8988T (cell line): Measurements from ENCODE around the gene OR2J3.
"Not testable (repeated sequence)": the region's sequence is repeated elsewhere in the genome, so short reads cannot be mapped to it uniquely, and the experiment has no call there.

Source experiments
- DNase-seq: peaks from one replicate; pipeline ENCODE4 v3.0.0; 2011

The OR2J3 gene

DNA sequence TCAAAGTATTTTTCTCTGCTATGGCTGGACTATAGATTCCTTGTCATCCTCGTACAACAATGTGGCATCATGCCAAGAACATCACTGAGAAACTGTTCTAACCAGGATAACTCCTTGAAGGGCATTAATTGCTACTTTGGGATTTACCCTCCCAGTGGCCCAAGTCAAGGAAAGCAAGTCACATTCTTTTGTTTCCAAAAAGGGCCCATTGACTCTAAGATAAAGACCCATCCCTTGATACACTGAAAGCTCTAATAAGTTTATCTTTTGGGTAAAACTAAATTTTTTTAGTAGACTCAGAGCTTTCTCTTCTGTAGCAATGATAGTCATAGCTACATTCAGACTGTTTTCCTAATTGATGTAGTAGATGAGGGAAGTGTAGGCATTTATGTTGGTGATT lies at the start of gene OR2J3:
Gene OR2J3, plus strand, starts transcription at position 301 of the 400 bp plus-strand sequence. CDS start 3,833 bp downstream, outside the sequence.
- no peak for DNase-seq

DNA sequence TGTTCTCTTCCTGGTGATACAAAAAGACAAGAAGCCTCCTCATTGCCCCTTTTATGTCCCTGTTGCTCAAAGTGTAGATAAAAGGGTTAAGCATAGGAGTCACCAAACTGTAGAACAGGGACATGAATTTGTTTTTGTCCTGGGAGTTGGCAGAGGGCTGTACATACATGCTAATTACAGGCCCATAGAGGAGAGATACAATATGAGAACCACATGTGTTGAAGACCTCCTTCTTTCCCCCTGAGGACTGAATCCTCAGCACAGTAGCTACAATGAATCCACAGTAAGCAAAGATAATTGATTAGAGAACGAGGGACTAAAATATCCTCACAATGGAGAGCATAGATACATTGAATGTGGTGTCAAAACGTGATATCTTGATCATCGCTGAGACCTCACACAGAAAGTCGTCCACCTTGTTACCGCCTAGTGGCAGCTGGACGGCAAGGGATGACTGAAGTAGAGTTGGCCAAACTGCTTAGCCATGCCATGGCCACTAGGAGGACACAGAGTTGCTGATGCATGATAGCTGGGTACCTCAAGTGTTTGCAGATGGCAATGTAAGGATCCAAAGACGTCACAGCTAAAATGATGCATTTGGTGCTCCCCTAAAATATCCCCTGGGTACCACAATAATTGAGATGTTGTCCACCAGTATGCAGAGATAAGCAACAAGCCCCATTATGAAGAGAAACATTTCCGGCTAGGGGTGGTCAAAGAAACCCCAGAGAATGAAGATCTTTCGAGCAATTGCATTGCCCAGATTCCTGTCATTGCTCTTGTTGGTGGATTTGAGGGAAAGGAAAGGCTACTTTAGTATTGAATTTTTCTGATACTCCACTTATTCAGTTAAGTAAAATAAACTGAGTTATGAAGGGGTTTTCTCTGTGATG lies 35.8 kb upstream of the OR2J3 start:
- DNase-seq, result peak; percentile 11

DNA sequence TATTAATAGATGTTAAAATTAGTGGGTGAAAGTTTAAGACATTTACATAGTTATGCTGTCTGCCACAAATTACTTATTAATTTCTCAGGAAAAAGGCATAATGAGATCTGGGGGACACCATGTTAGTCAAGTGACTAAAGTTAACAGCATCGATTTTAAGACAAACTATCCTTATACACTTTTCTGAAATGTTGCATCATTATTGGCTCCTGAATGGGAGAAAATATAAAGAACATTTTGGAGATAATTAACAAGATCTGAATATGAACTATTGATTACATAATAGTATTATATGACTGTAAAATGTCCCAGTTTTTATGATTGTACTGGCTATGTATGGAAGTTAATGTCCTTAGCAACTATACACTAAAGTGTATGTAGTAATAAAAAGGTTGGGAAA lies 28.7 kb upstream of the OR2J3 start:
- DNase-seq, result no peak

DNA sequence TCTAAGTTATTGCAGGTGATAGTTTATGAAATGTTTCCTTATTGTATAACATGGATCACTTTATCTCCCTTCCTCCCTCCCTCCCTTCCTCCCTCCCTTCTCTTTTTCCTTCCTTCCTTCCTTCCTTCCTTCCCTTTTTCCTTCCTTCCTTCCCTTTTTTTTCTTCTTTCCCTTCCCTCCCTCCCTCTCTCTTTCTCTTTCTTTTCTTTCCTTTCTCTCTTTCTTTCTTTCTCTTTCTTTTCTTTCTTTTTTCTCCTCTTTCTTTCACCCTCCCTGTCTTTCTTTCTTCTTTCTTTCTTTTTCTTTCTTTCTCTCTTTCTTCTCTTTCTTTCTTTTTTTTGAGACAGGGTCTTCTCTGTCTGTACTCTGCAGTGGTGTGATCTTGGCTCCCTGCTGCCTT lies 26.5 kb upstream of the OR2J3 start:
- DNase-seq, result no peak

DNA sequence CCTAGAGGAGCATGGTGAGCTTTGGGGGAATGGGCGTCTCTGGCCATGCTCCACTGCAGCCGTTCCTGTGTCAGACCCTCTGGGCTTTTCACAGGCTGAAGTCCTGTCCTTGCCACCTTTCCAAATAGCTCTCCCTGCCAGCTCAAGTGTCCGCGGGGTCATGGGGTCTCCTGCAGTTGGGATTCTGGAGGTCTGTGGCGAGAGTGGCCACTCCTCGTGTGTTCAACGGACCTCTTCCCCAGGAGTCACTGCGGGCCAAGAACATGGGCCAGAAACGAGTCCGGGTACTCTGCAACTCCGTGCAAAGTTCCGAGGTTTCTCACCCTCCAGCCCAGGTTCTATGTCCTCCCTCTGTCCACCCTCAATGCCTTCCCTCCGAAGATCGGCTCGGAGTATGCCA lies 25.4 kb upstream of the OR2J3 start:
- DNase-seq, result no peak

DNA sequence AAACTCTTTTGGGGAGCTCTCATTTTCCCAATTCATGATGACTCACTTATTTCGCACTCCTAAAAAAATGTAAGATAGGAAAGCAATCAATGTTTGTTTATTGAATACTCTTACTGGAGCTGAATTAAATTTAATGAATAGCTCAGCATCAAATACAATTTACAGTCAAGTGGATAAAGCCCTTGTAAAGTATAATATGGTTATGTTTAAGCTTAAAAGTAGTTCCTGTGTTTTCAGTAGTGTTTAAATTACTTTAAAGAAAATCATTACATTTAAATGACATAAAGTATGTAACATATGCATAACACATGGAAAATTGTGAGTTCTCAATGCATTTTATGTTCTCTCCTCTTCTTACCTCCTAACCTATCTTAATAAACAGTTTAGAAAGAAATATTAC lies 20.6 kb upstream of the OR2J3 start, which contains the start of gene OR2B3:
Gene OR2B3, minus strand, starts transcription at position 101 of the 400 bp plus-strand sequence. Its CDS starts 65 bp downstream, at position 36.
- DNase-seq, result no peak

DNA sequence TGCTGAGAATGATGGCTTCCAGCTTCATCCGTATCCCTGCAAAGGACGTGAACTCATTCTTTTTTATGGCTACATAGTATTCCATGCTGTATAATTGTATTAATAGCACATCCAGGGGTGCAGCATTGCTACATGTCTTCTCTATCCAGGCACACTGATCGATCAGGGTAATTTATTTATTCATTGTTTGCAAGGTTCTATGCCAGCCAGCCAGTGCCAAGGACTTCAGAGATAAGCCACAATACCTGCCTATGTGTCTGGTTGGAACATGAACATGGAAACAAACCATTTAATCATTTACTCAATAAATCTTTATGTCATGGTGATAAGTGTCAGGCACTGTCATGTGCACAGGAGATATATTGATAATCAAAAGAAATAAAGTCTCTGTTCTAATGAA lies 14.9 kb upstream of the OR2J3 start:
- DNase-seq, result no peak

DNA sequence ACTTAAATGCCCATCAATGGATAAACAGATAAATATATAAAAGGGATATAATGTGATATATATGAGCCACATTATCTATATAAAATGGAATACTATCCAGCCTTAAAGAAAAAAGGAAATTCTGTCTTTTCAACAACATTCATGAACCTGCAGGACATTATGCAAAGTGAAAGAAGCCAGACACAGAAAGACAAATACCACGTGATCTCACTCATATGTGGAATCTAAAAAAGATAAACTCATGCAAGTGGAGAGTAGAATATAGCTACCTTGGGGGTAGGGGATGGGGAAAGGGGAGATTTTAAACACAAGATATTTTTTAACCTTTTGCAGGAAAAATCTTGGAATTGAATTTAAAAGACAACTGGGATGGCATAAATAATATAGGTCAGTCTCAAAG lies 10.1 kb upstream of the OR2J3 start:
- DNase-seq, result no peak

DNA sequence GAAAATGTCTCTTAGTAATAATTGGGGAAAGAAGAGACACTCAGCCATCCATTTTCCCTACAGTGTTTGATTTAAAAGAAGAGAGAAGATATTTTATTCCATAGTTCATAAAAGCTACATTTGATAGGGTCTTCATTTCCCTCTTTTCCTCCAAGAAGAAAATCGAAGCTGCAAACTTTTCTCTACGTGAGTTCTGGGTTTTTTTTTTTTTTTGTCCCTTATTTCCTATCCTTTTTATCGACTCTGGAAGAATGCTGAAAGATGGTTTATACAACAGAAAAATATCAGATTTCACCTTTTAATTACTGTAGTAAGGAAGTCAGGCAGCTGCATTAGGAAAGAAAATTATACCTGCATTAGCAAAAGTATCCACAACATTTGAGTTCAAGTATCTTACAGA lies 8.7 kb upstream of the OR2J3 start, which contains the start of gene OR2J1:
Gene OR2J1, plus strand, starts transcription at position 301 of the 400 bp plus-strand sequence. CDS start 1,453 bp downstream, outside the sequence.
- no peak for DNase-seq

DNA sequence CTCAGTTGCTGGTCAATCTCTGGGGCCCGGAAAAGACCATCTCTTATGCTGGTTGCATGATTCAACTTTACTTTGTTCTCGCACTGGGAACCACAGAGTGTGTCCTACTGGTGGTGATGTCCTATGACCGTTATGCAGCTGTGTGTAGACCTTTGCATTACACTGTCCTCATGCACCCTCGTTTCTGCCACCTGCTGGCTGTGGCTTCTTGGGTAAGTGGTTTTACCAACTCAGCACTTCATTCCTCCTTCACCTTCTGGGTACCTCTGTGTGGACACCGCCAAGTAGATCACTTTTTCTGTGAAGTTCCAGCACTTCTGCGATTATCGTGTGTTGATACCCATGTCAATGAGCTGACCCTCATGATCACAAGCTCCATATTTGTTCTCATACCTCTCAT lies 4.3 kb downstream of the OR2J3 start:
- no peak for DNase-seq

DNA sequence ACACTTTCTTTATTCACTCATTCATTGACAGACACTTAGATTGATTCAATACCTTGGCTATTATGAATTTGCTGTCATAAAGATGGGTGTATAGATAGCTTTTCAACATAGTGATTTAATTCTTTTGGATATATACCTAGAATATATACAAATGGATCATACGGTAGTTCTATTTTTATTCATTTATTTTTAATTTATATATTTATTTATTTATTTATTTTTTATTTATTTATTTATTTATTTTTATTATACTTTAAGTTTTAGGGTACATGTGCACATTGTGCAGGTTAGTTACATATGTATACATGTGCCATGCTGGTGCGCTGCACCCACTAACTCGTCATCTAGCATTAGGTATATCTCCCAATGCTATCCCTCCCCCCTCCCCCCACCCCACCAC lies 7.1 kb downstream of the OR2J3 start:
- DNase-seq, result not testable (repeated sequence)

DNA sequence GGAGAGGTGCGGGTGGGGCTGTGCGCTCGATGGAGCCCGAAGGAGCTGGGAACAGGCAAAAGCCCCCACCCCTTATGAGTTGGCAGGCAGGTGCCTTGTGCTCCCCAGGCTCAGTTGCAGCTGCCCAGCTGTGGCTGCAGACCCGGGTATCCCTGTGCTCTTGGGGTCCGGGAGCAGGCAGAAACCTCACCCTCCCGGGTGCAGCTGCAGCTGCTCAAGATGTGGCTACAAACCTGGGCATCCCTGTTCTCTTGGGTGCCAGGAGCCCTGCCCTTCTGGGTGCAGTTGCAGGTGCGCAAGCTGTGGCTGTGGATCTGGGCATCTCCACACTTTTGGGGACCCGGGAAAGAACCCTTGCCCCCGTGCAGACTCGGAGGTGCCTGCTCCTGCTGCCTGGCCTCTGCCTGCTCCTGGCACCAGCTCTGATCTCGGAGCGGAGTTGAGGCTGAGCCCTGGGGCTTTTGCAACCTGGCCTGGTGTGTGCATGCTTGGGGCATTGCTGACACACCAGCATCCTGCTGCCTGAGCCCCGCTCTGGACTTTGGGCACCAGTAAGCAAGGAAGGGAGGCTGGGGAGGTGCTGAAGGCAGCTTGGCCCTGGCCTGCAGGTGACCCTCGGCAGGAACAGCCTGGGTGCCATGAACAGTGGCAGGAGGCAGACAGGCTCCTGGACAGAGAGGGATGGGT lies 21.6 kb downstream of the OR2J3 start:
- DNase-seq, result no peak

DNA sequence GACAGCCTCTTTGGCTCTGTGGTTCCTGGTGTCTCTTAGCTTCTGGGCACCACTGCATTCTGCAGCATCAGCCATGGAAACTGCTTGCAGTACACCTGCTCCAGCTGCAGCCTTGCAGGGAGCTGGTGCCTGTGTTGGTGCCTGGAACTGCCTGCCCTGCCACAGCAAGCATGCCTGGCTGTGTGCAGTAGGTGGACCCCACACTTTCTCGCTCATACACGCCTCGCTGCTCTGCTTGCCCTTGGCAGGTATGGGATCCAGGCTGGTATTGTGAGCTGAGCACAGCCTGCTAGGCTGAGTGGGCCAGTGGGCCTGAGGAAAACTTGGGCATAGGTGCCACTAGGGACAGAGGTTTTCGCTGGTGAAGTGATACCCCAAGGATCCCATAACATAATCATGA lies 22.8 kb downstream of the OR2J3 start:
- DNase-seq, result no peak

DNA sequence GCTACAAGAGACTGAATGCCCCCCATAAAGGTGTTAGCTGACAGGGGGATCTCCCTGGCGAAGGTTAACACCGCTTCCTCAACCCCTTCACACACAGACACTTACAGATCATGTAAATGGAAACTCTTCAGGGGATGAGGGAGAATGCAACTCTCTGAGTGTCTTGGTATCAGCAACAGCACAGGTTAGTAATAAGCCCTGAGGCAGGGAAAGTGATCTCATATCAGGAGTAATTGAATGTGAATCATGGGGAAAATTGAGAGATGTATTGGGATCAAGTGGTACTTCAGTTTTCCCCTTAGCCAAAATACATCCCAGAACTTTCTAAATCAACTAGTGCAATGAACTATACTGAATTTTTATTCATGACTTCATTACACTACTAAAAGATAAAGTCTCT lies 23.8 kb downstream of the OR2J3 start:
- no peak for DNase-seq

DNA sequence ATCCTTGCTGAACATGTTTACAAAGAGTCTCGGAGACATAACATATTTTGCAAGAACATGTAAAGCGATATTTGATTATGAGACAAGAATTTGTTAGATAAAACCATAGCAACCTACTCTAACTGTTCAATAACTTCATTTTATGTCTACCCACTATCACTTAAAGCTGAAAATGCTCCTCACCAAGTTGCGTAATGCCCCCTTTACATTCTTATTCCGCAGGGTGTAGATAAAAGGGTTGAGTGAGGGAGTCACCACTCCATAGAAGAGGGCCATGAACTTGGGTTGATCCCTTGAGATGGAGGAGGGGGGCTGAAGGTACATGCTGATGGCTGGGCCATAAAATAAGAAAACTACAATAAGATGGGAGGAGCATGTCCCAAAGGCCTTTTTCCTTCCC lies 29.9 kb downstream of the OR2J3 start:
- DNase-seq, result no peak

DNA sequence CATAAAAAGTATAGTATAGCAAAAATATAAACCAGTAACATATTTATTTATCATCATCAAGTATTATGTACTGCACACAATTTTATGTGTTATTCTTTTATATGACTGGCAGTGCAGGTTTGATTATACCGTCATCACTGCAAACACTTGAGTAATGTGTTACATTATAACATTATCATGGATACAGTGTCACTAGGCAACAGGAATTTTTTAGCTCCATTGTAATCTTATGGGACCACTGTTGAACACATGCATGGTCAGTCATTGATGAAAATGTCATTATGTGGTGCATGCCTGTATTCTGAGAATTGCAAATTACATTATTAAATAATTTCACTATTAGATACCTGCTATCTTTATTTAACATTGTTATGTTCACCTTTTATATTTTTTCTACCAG lies 33.7 kb downstream of the OR2J3 start:
- DNase-seq, result no peak

DNA sequence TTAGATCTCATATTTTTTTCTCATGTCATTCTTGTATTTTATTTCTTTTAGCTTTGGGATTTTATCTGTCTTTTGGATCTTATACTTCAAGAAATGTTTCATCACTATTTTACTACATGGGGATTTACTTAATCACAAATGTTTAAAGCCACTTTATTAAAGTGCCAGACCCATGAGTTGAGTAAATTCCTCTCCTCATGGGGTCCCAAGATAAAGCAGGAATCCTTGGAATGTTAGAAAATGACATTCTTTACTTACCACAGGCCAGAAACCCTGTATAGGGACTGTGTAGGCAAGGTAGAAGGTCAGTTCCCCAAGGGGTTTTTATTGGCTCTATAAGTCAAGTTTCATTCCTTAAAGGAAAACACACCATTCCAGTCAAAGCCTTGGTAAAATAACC lies 34.5 kb downstream of the OR2J3 start:
- no peak for DNase-seq

DNA sequence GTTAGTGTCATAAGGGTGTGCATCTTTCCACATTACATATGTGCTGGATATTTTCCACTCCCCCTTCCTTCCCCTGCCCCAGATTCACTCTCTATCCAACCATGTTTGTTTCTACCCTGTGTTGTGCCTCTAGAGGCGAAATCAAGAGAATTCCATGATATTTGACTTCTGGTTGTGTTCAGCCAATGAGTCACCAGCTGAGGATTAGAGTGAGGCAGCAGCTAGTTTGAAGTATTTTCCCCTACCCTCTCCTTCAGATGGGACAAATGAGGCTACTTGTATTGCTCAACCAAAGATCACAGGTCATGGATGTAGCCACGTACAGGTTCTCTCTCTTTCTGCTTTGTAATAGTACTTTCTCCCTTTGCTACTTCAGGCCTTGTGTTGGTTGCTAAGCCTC lies 38.3 kb downstream of the OR2J3 start:
- DNase-seq, result no peak

DNA sequence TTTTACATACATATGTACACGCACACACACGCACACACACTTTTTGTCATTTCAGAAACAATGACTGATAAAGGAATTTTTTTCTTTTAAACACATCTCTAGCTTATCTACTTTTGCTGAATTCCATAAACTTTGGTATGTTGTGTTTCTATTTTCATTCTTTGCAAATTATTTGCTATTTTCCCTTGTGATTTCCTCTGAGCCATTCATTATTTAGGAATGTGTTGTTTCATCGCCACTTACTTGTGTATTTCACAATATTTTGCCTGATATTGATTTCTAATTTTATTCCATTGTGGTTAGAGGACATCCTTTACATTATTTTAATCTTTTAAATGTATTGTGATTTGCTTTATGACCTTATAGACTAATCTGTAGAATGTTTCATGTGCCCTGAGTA lies 39.2 kb downstream of the OR2J3 start:
- no peak for DNase-seq

DNA sequence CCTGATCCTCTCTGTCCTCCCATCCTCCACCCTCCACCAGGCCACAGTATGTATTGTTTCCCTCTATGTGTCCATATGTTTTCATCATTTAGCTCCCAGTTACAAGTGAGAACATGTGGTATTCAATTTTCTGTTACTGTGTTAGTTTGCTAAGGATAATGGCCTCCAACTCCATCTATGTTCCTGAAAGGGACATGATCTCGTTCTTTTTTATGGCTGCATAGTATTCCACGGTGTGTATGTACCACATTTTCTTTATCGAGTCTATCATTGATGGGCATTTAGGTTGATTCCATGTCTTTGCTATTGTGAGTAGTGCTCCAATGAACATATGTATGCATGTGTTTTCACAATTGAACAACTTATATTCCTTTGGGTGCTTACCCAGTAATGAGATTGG lies 41.6 kb downstream of the OR2J3 start:
- DNase-seq, result not testable (repeated sequence)

DNA sequence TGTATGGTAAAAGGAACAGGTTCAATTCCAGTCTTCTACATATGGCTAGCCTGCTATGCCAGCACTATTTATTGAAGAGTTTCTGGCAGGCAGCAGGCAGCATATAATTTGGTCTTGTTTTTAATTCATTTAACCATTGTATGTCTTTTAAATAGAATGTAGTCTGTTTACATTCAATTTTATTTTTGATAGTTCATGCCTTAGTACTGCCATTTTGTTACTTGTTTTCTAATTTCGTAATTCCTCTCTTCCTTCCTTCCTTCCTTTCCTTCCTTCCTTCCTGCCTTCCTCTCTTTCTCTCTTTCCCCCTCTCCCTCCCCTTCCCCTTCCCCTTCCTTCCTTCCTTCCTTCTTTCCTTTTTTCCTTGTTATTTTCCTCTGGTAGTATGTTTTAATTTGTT lies 45.2 kb downstream of the OR2J3 start:
- no peak for DNase-seq

DNA sequence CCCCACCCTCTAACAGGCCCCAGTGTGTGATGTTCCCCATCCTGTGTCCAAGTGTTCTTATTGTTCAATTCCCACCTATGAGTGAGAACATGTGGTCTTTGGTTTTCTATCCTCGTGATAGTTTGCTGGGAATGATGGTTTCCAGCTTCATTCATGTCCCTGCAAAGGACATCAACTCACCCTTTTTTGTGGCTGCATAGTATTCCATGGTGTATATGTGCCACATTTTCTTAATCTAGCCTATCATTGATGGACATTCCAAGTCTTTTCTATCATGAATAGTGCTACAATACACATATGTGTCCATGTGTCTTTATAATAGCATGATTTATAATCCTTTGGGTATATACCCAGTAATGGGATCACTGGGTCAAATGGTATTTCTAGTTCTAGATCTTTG lies 47.3 kb downstream of the OR2J3 start:
- not testable (repeated sequence) for DNase-seq

DNA sequence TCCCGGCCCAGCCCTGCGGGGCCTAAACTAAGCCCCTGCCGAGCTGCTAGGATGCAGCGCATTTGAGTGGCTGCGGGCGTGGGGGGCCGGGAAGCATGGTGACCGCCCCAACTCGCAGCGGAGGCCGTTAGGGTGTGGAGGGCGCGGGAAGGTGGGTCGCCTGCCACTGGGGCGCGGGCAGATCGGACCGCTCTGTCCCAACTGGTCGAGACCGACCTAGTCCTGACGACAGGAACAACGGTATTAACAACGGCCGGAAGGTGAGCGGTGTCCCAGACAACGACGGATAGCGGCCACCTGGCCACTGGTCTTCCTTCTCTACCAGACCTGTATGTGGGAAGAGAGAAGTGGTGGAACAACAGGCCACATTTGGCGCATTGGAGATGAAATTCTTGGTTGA lies 52.1 kb downstream of the OR2J3 start:
- DNase-seq, result not testable (repeated sequence)
